Spleen (tissue), 11 donors: ENCODE measurements around the gene XRCC3. TPM values are rescaled to one million over a fixed set of nuclear protein-coding genes. Genes with fewer than 3 reads are reported as not detected.

Experiments used
- DNase-seq: peaks from one replicate; pipeline ENCODE4 v3.0.0-alpha.2; 2020
- H3K27ac ChIP-seq, 8 donors: fragments of 200-600 bp; sonication (generic) in 7 of 8; 1 replicate in 4 of 8; 2 replicates in 4 of 8; pipeline versions ENCODE4 v1.5.0 to v1.8.0; 2016 to 2021; ENCODE audit warnings: inconsistent platforms in 4 of 8, mild to moderate bottlenecking in 4 of 8, moderate library complexity in 1 of 8
- H3K27me3 ChIP-seq, 7 donors: fragments of 200-600 bp; sonication (generic) in 6 of 7; replicated peaks in 1 of 7; 1 replicate in 4 of 7; 2 replicates in 3 of 7; pipeline versions ENCODE4 v1.5.0 to v1.8.0; 2016 to 2021; ENCODE audit warnings: inconsistent platforms in 3 of 7, mild to moderate bottlenecking in 1 of 7
- H3K36me3 ChIP-seq, 6 donors: fragments of 200-600 bp; sonication (generic) in 5 of 6; 1 replicate in 4 of 6; 2 replicates in 2 of 6; pipeline versions ENCODE4 v1.5.0 to v1.8.0; 2016 to 2021; ENCODE audit warnings: inconsistent platforms in 2 of 6
- H3K4me1 ChIP-seq, 6 donors: fragments of 200-600 bp; sonication (generic) in 5 of 6; 1 replicate in 3 of 6; 2 replicates in 3 of 6; pipeline versions ENCODE4 v1.5.0 to v1.8.0; 2016 to 2021; ENCODE audit warnings: inconsistent platforms in 3 of 6
- H3K4me3 ChIP-seq, 8 donors: fragments of 200-600 bp; sonication (generic) in 7 of 8; 1 replicate in 4 of 8; 2 replicates in 4 of 8; pipeline versions ENCODE4 v1.5.0 to v1.8.0; 2016 to 2021; ENCODE audit warnings: inconsistent platforms in 4 of 8, mild to moderate bottlenecking in 4 of 8, moderate library complexity in 2 of 8
- H3K9me3 ChIP-seq, 8 donors: fragments of 200-600 bp; sonication (generic) in 7 of 8; 1 replicate in 4 of 8; 2 replicates in 4 of 8; pipeline versions ENCODE4 v1.5.0 to v1.8.0; 2016 to 2021; ENCODE audit warnings: inconsistent platforms in 4 of 8
- CTCF ChIP-seq, 11 experiments: fragments of 200-600 bp in 7 of 11; fragments of 450-650 bp in 4 of 11; sonication (generic) in 4 of 11; IDR thresholded peaks in 8 of 11; conservative IDR thresholded peaks in 3 of 11; 1 replicate in 7 of 11; 2 replicates in 4 of 11; pipeline versions ENCODE4 v1.4.0 to v1.8.0; 2016 to 2021; ENCODE audit warnings: antibody characterized with exemption in 11 of 11, inconsistent platforms in 4 of 11, mild to moderate bottlenecking in 1 of 11
- POLR2A ChIP-seq, 3 donors: fragments of 450-650 bp; IDR thresholded peaks; one replicate each; pipeline ENCODE4 v1.5.1; 2017; ENCODE audit warnings: antibody characterized with exemption in 3 of 3, mild to moderate bottlenecking in 1 of 3
- POLR2AphosphoS5 ChIP-seq, 3 donors: sonication (generic); formaldehyde crosslinking; IDR thresholded peaks; one replicate each; pipeline ENCODE4 v1.5.1; 2017; ENCODE audit warnings: antibody characterized with exemption in 3 of 3
- WGBS, 5 donors: extraction: QIAGEN DNeasy Blood & Tissue Kit in 3 of 5; methylation state at CpG; one replicate each; pipeline versions ENCODE4 v1.1.5 to v1.1.7; 2013 to 2018; 5-methylcytosine and 5-hydroxymethylcytosine counted together
- intact Hi-C: fragments of 100-400 bp; cut with DNase I; formaldehyde crosslinking; loops from one replicate; pipeline ENCODE4 v1.15.0; 2023; ENCODE audit warnings: low total_unique reads
- polyA plus RNA-seq, 3 donors: library from polyadenylated mRNA; stranded (reverse); fragments of 200-250 nt; gene quantifications; one replicate each; pipeline ENCODE4 v1.2.1, GENCODE V29; 2013
- total RNA-seq, 7 donors: library from RNA; depleted of rRNA in 3 of 7; stranded (reverse); fragments of >200 nt in 3 of 7; fragmentation: NEBNext Ultra II Directional in 4 of 7; extraction: Animal tissue kit (Norgen Biotek cat#: 25700) in 4 of 7; gene quantifications; one replicate each; pipeline versions ENCODE4 v1.1.0 to v1.2.1, GENCODE V29; 2016 to 2021
- donor health status: healthy with polysubstance abuse.
- donor health status: DM: no; HTN: no; CAD: no; lungs with moderate emphysema.
- donor health status: DM: no; HTN: no; CAD: no.
- donor health status: Bipolar disorder and iron deficiency.
- donor health status: healthy.
- donor health status: DM: no; HTN: no; CAD: no.
- donor health status: DM: yes; HTN: yes; CAD: no.

XRCC3 gene
- total and polyA plus RNA-seq, 10 donors = 5.9 to 20.4 (median 14.3) TPM

GRCh38 chr14:103713304-103714062 is 1.8 kb downstream of the XRCC3 start:
- no peaks in the 10 kb centered on the region for H3K9me3 ChIP-seq
- WGBS, 5 donors = 79 to 86% (median 83%) methylated on average over 12 to 18 of the region's 18 CpGs
- H3K27me3 ChIP-seq = no peaks in the 10 kb centered on the region
- peak overlapping the region in 6 of 8 donors; percentile 32 to 88 (median 80) for H3K27ac ChIP-seq
- H3K4me1 ChIP-seq = peaks cover 29 to 90% (median 75%) of the 10 kb centered on the region in 6 donors
- H3K4me3 ChIP-seq = no peak overlapping the region
- TF ChIP-seq POLR2A (IDR thresholded peaks at IDR 0.05) (no peak), POLR2AphosphoS5 (IDR thresholded peaks at IDR 0.05) (peak in 1 of 3 donors; percentile 24)
- no peak for DNase-seq
- peaks cover 0 to 19% (median under 1%) of the 10 kb centered on the region in 6 donors for H3K36me3 ChIP-seq
- intact Hi-C loops = no loop called here

GRCh38 chr14:103712633-103713247 is 2.5 kb downstream of the XRCC3 start:
- Histone ChIP-seq H3K9me3 (no peaks in the 10 kb centered on the region), H3K4me3 (no peak overlapping the region), H3K36me3 (peaks cover 0 to 27% (median 7%) of the 10 kb centered on the region in 6 donors), H3K27ac (peak overlapping the region; percentile 19 to 88 (median 78)), H3K27me3 (no peaks in the 10 kb centered on the region), H3K4me1 (peaks cover 25 to 90% (median 77%) of the 10 kb centered on the region in 6 donors)
- no peak for TF ChIP-seq CTCF (IDR thresholded peaks at IDR 0.05 in 8 of 11, conservative IDR thresholded peaks at IDR 0.05 in 3 of 11)
- no peak for TF ChIP-seq POLR2A (IDR thresholded peaks at IDR 0.05)
- peak in 1 of 3 donors; percentile 12 for TF ChIP-seq POLR2AphosphoS5 (IDR thresholded peaks at IDR 0.05)
- DNase-seq = no peak
- 78 to 89% (median 84%) methylated on average over 9 to 24 of the region's 24 CpGs for WGBS, 5 donors
- intact Hi-C loops = no loop called here

- 59 to 75% (median 69%) methylated on average over 10 to 27 of the region's 27 CpGs for whole genome bisulfite sequencing, 5 donors
- Histone ChIP-seq H3K4me1 (peaks cover 22 to 90% (median 74%) of the 10 kb centered on the region in 6 donors), H3K4me3 (no peak overlapping the region), H3K9me3 (no peaks in the 10 kb centered on the region), H3K27ac (peak overlapping the region; percentile 19 to 88 (median 78)), H3K36me3 (peaks cover 0 to 36% (median 14%) of the 10 kb centered on the region in 6 donors), H3K27me3 (no peaks in the 10 kb centered on the region)
- intact Hi-C loops = no loop called here
- TF ChIP-seq POLR2A (IDR thresholded peaks at IDR 0.05) (no peak), POLR2AphosphoS5 (IDR thresholded peaks at IDR 0.05) (peak; percentile 77 to 87 (median 82)), CTCF (IDR thresholded peaks at IDR 0.05 in 8 of 11, conservative IDR thresholded peaks at IDR 0.05 in 3 of 11) (no peak)
- peak; percentile 92 for DNase-seq
Measured at GRCh38 chr14:103711516-103712431, 3.5 kb downstream of the XRCC3 start.

- peaks cover 21 to 93% (median 76%) of the 10 kb centered on the region in 6 donors for H3K4me1 ChIP-seq
- H3K9me3 ChIP-seq = no peaks in the 10 kb centered on the region
- H3K4me3 ChIP-seq = no peak overlapping the region
- peak overlapping the region in 6 of 8 donors; percentile 60 to 88 (median 80) for H3K27ac ChIP-seq
- 68 to 79% (median 73%) methylated on average over 9 of the region's 9 CpGs for WGBS, 5 donors
- intact Hi-C loops = no loop called here
- TF ChIP-seq CTCF (IDR thresholded peaks at IDR 0.05 in 8 of 11, conservative IDR thresholded peaks at IDR 0.05 in 3 of 11) = no peak
- no peak for TF ChIP-seq POLR2A (IDR thresholded peaks at IDR 0.05)
- H3K27me3 ChIP-seq = no peaks in the 10 kb centered on the region
- H3K36me3 ChIP-seq = peaks cover 0 to 45% (median 18%) of the 10 kb centered on the region in 6 donors
- DNase-seq = no peak
Measured at GRCh38 chr14:103710771-103711377, 4.4 kb downstream of the XRCC3 start.
